ENCODE measurements around the gene NAAA.

Gene NAAA

GRCh38 chr4:75907966-75908365, 32.8 kb downstream of the NAAA start:
- no peaks in the 10 kb centered on the region for H3K27me3 Mint-ChIP-seq
- H3K9me3 Mint-ChIP-seq, result peaks cover 5% of the 10 kb centered on the region
- CTCF ChIA-PET, result interaction anchor here (7.9 kb wide), 1 partner anchor 12 kb away, joined by 43 read pairs; no protein-coding TSS in a partner anchor
- no peak for DNase-seq
- H3K4me3 Mint-ChIP-seq, result no peak overlapping the region
- peaks cover 9% of the 10 kb centered on the region for H3K36me3 Mint-ChIP-seq
- H3K4me1 Mint-ChIP-seq, result no peaks in the 10 kb centered on the region
- H3K27ac Mint-ChIP-seq, result no peak overlapping the region

- Mint-ChIP-seq H3K4me1 (no peaks in the 10 kb centered on the region), H3K27ac (no peak overlapping the region), H3K4me3 (no peak overlapping the region), H3K27me3 (peaks cover 11% of the 10 kb centered on the region), H3K9me3 (no peaks in the 10 kb centered on the region), H3K36me3 (no peaks in the 10 kb centered on the region)
- no peak for DNase-seq
- CTCF ChIA-PET, result interaction anchor here (2.7 to 7.9 kb wide), 3 partner anchors 8 to 15 kb away, joined by 9 to 43 read pairs (median 13); no protein-coding TSS in a partner anchor
These were observed 36.7 kb downstream of the NAAA start for GRCh38 chr4:75904076-75904475.

GRCh38 chr4:75902352-75902751, 38.5 kb downstream of the NAAA start, which contains the start of gene PPEF2:
Gene PPEF2, minus strand, starts transcription at chr4:75902452. Its CDS starts 6,127 bp downstream, at chr4:75896325.
- no peaks in the 10 kb centered on the region for H3K4me1 Mint-ChIP-seq
- no peak for DNase-seq
- no peak within 1 kb of the TSS for H3K4me3 Mint-ChIP-seq
- H3K9me3 Mint-ChIP-seq, result no peaks in the 10 kb centered on the region
- CTCF ChIA-PET, result interaction anchor here (2.0 to 3.6 kb wide), 2 partner anchors 13 to 14 kb away, joined by 9 to 13 read pairs; no protein-coding TSS in a partner anchor
- no peak within 1 kb of the TSS for H3K27ac Mint-ChIP-seq
- no peaks in the 10 kb centered on the region for H3K36me3 Mint-ChIP-seq
- peaks cover 11% of the 10 kb centered on the region for H3K27me3 Mint-ChIP-seq

GRCh38 chr4:75898536-75898935, 42.3 kb downstream of the NAAA start:
- CTCF ChIA-PET, result interaction anchor here (1.0 to 4.7 kb wide), 2 partner anchors 8 to 18 kb away, joined by 3 to 43 read pairs; no protein-coding TSS in a partner anchor

GRCh38 chr4:75895744-75896314, 45.0 kb downstream of the NAAA start:
- Mint-ChIP-seq H3K4me3 (no peak overlapping the region), H3K36me3 (no peaks in the 10 kb centered on the region), H3K27me3 (no peaks in the 10 kb centered on the region), H3K4me1 (no peaks in the 10 kb centered on the region), H3K27ac (no peak overlapping the region), H3K9me3 (no peaks in the 10 kb centered on the region)
- no peak for DNase-seq
- CTCF ChIA-PET, result interaction anchor here (0.7 to 4.7 kb wide), 18 partner anchors 10 to 1023 kb away, joined by 3 to 43 read pairs (median 4); no protein-coding TSS in a partner anchor

More at GRCh38 chr4:75898536-75898935, 42.3 kb downstream of the NAAA start:
- H3K4me1 Mint-ChIP-seq, result no peaks in the 10 kb centered on the region
- no peak overlapping the region for H3K4me3 Mint-ChIP-seq
- H3K27me3 Mint-ChIP-seq, result peaks cover 11% of the 10 kb centered on the region
- H3K9me3 Mint-ChIP-seq, result no peaks in the 10 kb centered on the region
- no peaks in the 10 kb centered on the region for H3K36me3 Mint-ChIP-seq
- H3K27ac Mint-ChIP-seq, result no peak overlapping the region
- DNase-seq, result no peak

GRCh38 chr4:75892508-75892907, 48.3 kb downstream of the NAAA start:
- no peak for DNase-seq
- Mint-ChIP-seq H3K9me3 (no peaks in the 10 kb centered on the region), H3K4me3 (no peak overlapping the region), H3K4me1 (no peaks in the 10 kb centered on the region), H3K27me3 (peaks cover 5% of the 10 kb centered on the region), H3K27ac (no peak overlapping the region), H3K36me3 (no peaks in the 10 kb centered on the region)
- CTCF ChIA-PET, result interaction anchor here (0.9 to 3.3 kb wide), 3 partner anchors 13 to 194 kb away, joined by 3 to 7 read pairs (median 3); no protein-coding TSS in a partner anchor

GRCh38 chr4:75891611-75892010, 49.2 kb downstream of the NAAA start:
- no peaks in the 10 kb centered on the region for H3K36me3 Mint-ChIP-seq
- no peak overlapping the region for H3K4me3 Mint-ChIP-seq
- peaks cover 5% of the 10 kb centered on the region for H3K27me3 Mint-ChIP-seq
- H3K9me3 Mint-ChIP-seq, result no peaks in the 10 kb centered on the region
- no peak for DNase-seq
- no peak overlapping the region for H3K27ac Mint-ChIP-seq
- no peaks in the 10 kb centered on the region for H3K4me1 Mint-ChIP-seq
- CTCF ChIA-PET, result interaction anchor here (1.6 to 3.3 kb wide), 2 partner anchors 13 to 195 kb away, joined by 3 to 7 read pairs; no protein-coding TSS in a partner anchor

- H3K4me1 Mint-ChIP-seq, result no peaks in the 10 kb centered on the region
- CTCF ChIA-PET, result interaction anchor here (3.3 kb wide), 2 partner anchors 13 to 197 kb away, joined by 7 to 13 read pairs; partner anchors contain the start of gene PPEF2
- H3K4me3 Mint-ChIP-seq, result no peak overlapping the region
- no peaks in the 10 kb centered on the region for H3K36me3 Mint-ChIP-seq
- no peak for DNase-seq
- no peak overlapping the region for H3K27ac Mint-ChIP-seq
- no peaks in the 10 kb centered on the region for H3K9me3 Mint-ChIP-seq
- H3K27me3 Mint-ChIP-seq, result peaks cover 11% of the 10 kb centered on the region
These were observed 51.1 kb downstream of the NAAA start for GRCh38 chr4:75889537-75890199.

GRCh38 chr4:75886104-75886503, 54.7 kb downstream of the NAAA start:
- CTCF ChIA-PET, result interaction anchor here (2.4 kb wide), 1 partner anchor 10 kb away, joined by 7 read pairs; no protein-coding TSS in a partner anchor
- no peaks in the 10 kb centered on the region for H3K4me1 Mint-ChIP-seq
- no peaks in the 10 kb centered on the region for H3K36me3 Mint-ChIP-seq
- no peak for DNase-seq
- no peak overlapping the region for H3K4me3 Mint-ChIP-seq
- H3K27ac Mint-ChIP-seq, result no peak overlapping the region
- H3K27me3 Mint-ChIP-seq, result peaks cover 11% of the 10 kb centered on the region
- H3K9me3 Mint-ChIP-seq, result no peaks in the 10 kb centered on the region

- no peak overlapping the region for H3K4me3 Mint-ChIP-seq
- CTCF ChIA-PET, result interaction anchor here (1.6 kb wide), 1 partner anchor 16 kb away, joined by 3 read pairs; no protein-coding TSS in a partner anchor
- H3K27me3 Mint-ChIP-seq, result peaks cover 15% of the 10 kb centered on the region
- no peaks in the 10 kb centered on the region for H3K36me3 Mint-ChIP-seq
- DNase-seq, result no peak
- H3K4me1 Mint-ChIP-seq, result no peaks in the 10 kb centered on the region
- H3K27ac Mint-ChIP-seq, result no peak overlapping the region
- no peaks in the 10 kb centered on the region for H3K9me3 Mint-ChIP-seq
These were observed 59.3 kb downstream of the NAAA start for GRCh38 chr4:75881476-75881875.

GRCh38 chr4:75880278-75880677, 60.5 kb downstream of the NAAA start:
- Mint-ChIP-seq H3K4me1 (no peaks in the 10 kb centered on the region), H3K4me3 (no peak overlapping the region), H3K9me3 (no peaks in the 10 kb centered on the region), H3K27ac (no peak overlapping the region), H3K27me3 (peaks cover 12% of the 10 kb centered on the region), H3K36me3 (no peaks in the 10 kb centered on the region)
- DNase-seq, result no peak
- CTCF ChIA-PET, result interaction anchor here (1.6 kb wide), 1 partner anchor 17 kb away, joined by 3 read pairs; no protein-coding TSS in a partner anchor

- H3K4me3 Mint-ChIP-seq, result no peak overlapping the region
- DNase-seq, result no peak
- H3K27ac Mint-ChIP-seq, result no peak overlapping the region
- H3K4me1 Mint-ChIP-seq, result no peaks in the 10 kb centered on the region
- CTCF ChIA-PET, result no interaction called here
- no peaks in the 10 kb centered on the region for H3K36me3 Mint-ChIP-seq
- H3K27me3 Mint-ChIP-seq, result peaks cover 12% of the 10 kb centered on the region
- no peaks in the 10 kb centered on the region for H3K9me3 Mint-ChIP-seq
These were observed 62.5 kb downstream of the NAAA start for GRCh38 chr4:75878246-75878756.

- CTCF ChIA-PET, result interaction anchor here (1.7 kb wide), 1 partner anchor 19 kb away, joined by 5 read pairs; no protein-coding TSS in a partner anchor
- H3K36me3 Mint-ChIP-seq, result no peaks in the 10 kb centered on the region
- H3K27me3 Mint-ChIP-seq, result peaks cover 12% of the 10 kb centered on the region
- H3K9me3 Mint-ChIP-seq, result no peaks in the 10 kb centered on the region
- no peak overlapping the region for H3K4me3 Mint-ChIP-seq
- DNase-seq, result no peak
- no peak overlapping the region for H3K27ac Mint-ChIP-seq
- H3K4me1 Mint-ChIP-seq, result no peaks in the 10 kb centered on the region
These were observed 64.6 kb downstream of the NAAA start for GRCh38 chr4:75876218-75876617.

- CTCF ChIA-PET, result no interaction called here
- no peak overlapping the region for H3K4me3 Mint-ChIP-seq
- no peaks in the 10 kb centered on the region for H3K4me1 Mint-ChIP-seq
- DNase-seq, result no peak
- peaks cover 8% of the 10 kb centered on the region for H3K27me3 Mint-ChIP-seq
- no peaks in the 10 kb centered on the region for H3K36me3 Mint-ChIP-seq
- H3K9me3 Mint-ChIP-seq, result no peaks in the 10 kb centered on the region
- H3K27ac Mint-ChIP-seq, result no peak overlapping the region
These were observed 71.7 kb downstream of the NAAA start for GRCh38 chr4:75869100-75869499.
